Neural cell (in vitro differentiated cells): ENCODE data around the gene ANO4. TPM values are rescaled to one million over a fixed set of nuclear protein-coding genes. Genes with fewer than 3 reads are reported as not detected.
"Not testable (repeated sequence)": the region's sequence is repeated elsewhere in the genome, so short reads cannot be mapped to it uniquely, and the experiment has no call there.

Experiments used
- H2AFZ ChIP-seq: fragments of 200-600, 300-800 bp; sonication (generic), shearing (Covaris generic); 2 replicates; pipeline ENCODE4 v1.6.0; 2014; ENCODE audit warnings: low read depth, mild to moderate bottlenecking, antibody characterized with exemption, low read length, moderate library complexity
- H3F3A ChIP-seq: fragments of 200-600 bp; shearing (Covaris generic); 2 replicates; pipeline ENCODE4 v1.6.1; 2016; ENCODE audit warnings: mild to moderate bottlenecking, moderate library complexity, mixed read lengths, antibody characterized with exemption, low read length; ENCODE audit not compliant: insufficient read depth, poor library complexity, severe bottlenecking
- H3K27ac ChIP-seq: fragments of 200-600, 300-800 bp; sonication (generic), shearing (Covaris generic); 2 replicates; pipeline ENCODE4 v1.5.1; 2014; ENCODE audit warnings: mild to moderate bottlenecking, low read length, moderate library complexity
- H3K27me3 ChIP-seq: fragments of 300-800, 200-600 bp; sonication (generic), shearing (Covaris generic); 2 replicates; pipeline ENCODE4 v1.6.0; 2014; ENCODE audit warnings: mild to moderate bottlenecking, low read depth, low read length, moderate library complexity; ENCODE audit not compliant: insufficient read depth
- H3K36me3 ChIP-seq: fragments of 300-800, 200-600 bp; sonication (generic), shearing (Covaris generic); 2 replicates; pipeline ENCODE4 v1.5.1; 2014; ENCODE audit warnings: mild to moderate bottlenecking, antibody characterized with exemption, low read length, moderate library complexity; ENCODE audit not compliant: insufficient read depth
- H3K4me2 ChIP-seq: fragments of 300-800, 200-600 bp; sonication (generic), shearing (Covaris generic); 2 replicates; pipeline ENCODE4 v1.6.0; 2014; ENCODE audit warnings: mild to moderate bottlenecking, low read length
- H3K4me3 ChIP-seq: fragments of 300-800, 200-600 bp; sonication (generic), shearing (Covaris generic); 2 replicates; pipeline ENCODE4 v1.5.1; 2014; ENCODE audit warnings: mild to moderate bottlenecking, low read length, moderate library complexity
- H3K79me2 ChIP-seq: fragments of 200-600 bp; shearing (Covaris generic); replicated peaks from 2 replicates; pipeline ENCODE4 v1.6.0; 2014; ENCODE audit warnings: mild to moderate bottlenecking, low read length, moderate library complexity; ENCODE audit not compliant: insufficient read depth
- H3K9ac ChIP-seq: fragments of 300-800, 200-600 bp; sonication (generic), shearing (Covaris generic); 2 replicates; pipeline ENCODE4 v1.6.1; 2016; ENCODE audit warnings: mild to moderate bottlenecking, low read length, mixed read lengths
- H3K9me2 ChIP-seq: fragments of 200-600 bp; shearing (Covaris generic); 2 replicates; pipeline ENCODE4 v1.6.1; 2016; ENCODE audit warnings: mild to moderate bottlenecking, low read length, mixed read lengths; ENCODE audit not compliant: insufficient read depth
- H3K9me3 ChIP-seq: fragments of 200-600, 300-800 bp; sonication (generic), shearing (Covaris generic); 2 replicates; pipeline ENCODE4 v1.6.1; 2016; ENCODE audit warnings: mild to moderate bottlenecking, mixed run types, low read length, moderate library complexity, mixed read lengths
- H4K20me1 ChIP-seq: fragments of 200-600 bp; shearing (Covaris generic); 2 replicates; pipeline ENCODE4 v1.6.1; 2016; ENCODE audit warnings: mild to moderate bottlenecking, mixed run types; ENCODE audit not compliant: insufficient read depth
- EP300 ChIP-seq: fragments of 450-650 bp; conservative IDR thresholded peaks from 2 replicates; pipeline ENCODE4 v1.6.1; 2014; ENCODE audit warnings: antibody characterized with exemption, mild to moderate bottlenecking, moderate library complexity; ENCODE audit not compliant: poor library complexity, severe bottlenecking
- EZH2 ChIP-seq: fragments of 200-600, 300-800 bp; shearing (Covaris generic), sonication (generic); IDR thresholded peaks from 2 replicates; pipeline ENCODE4 v1.6.1; 2014; ENCODE audit warnings: antibody characterized with exemption, low read length, borderline replicate concordance, mild to moderate bottlenecking; ENCODE audit not compliant: insufficient read depth, poor library complexity, severe bottlenecking
- MXI1 ChIP-seq: fragments of 450-650 bp; conservative IDR thresholded peaks from 2 replicates; pipeline ENCODE4 v1.6.1; 2014; ENCODE audit warnings: antibody characterized with exemption, mild to moderate bottlenecking; ENCODE audit not compliant: poor library complexity, severe bottlenecking
- RAD21 ChIP-seq: fragments of 450-650 bp; conservative IDR thresholded peaks from 2 replicates; pipeline ENCODE4 v1.6.1; 2014; ENCODE audit warnings: antibody characterized with exemption, mild to moderate bottlenecking, moderate library complexity
- REST ChIP-seq: IDR thresholded peaks from 2 replicates; pipeline ENCODE4 v1.6.1; 2012; ENCODE audit warnings: borderline replicate concordance
- TAF1 ChIP-seq: IDR thresholded peaks from 2 replicates; pipeline ENCODE4 v1.6.1; 2012; ENCODE audit warnings: low read depth
- polyA plus RNA-seq: library from polyadenylated mRNA; depleted of rRNA; stranded (reverse); fragments of >200 nt; gene quantifications from 2 replicates; pipeline ENCODE4 v1.2.3, GENCODE V29; 2014

ANO4 gene
- polyA plus RNA-seq, 1 donor from 2014 or later, result 11.1 TPM

- no peak overlapping the region for H3K4me3 ChIP-seq
- no peaks in the 10 kb centered on the region for H3K36me3 ChIP-seq
- no peaks in the 10 kb centered on the region for H4K20me1 ChIP-seq
- H3K9me3 ChIP-seq, result no peaks in the 10 kb centered on the region
- no peaks in the 10 kb centered on the region for H3F3A ChIP-seq
- H3K27ac ChIP-seq, result no peak overlapping the region
- H3K27me3 ChIP-seq, result no peaks in the 10 kb centered on the region
- H3K79me2 ChIP-seq, result no peaks in the 10 kb centered on the region
- TF ChIP-seq REST (no peak), EP300 (no peak), TAF1 (no peak), EZH2 (no peak), MXI1 (no peak), RAD21 (no peak)
- H3K9ac ChIP-seq, result no peak overlapping the region
- H3K4me2 ChIP-seq, result no peak overlapping the region
- H3K9me2 ChIP-seq, result no peaks in the 10 kb centered on the region
- H2AFZ ChIP-seq, result no peak overlapping the region
These were observed 333.1 kb downstream of the ANO4 start for GRCh38 chr12:101127521-101128219.

- H2AFZ ChIP-seq, H3K4me2 ChIP-seq, H3K79me2 ChIP-seq: not testable (repeated sequence)
These were observed 351.3 kb downstream of the ANO4 start for GRCh38 chr12:101145777-101146431.

DNA sequence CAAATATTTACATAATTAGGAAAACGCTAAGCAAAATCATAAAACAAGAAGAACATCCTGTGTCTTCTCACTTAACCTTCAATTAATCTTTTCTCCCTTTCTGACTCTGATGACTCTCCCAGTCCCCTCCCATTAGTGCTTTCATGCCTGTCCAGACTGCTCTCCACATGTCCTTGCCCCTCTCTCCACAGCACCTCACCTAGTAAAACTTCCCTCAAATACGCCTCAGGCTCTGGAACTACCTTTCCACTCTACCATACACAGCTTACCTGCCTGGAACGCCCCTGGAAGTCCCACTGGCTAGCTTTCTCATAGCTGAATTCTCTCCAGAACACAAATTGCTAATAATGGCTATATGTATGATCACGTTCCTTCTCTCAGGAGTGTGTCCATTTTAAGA lies 370.7 kb downstream of the ANO4 start:
- Histone ChIP-seq H3K27me3 (no peaks in the 10 kb centered on the region), H3K9me2 (no peaks in the 10 kb centered on the region), H3K9me3 (no peaks in the 10 kb centered on the region), H3K27ac (no peak overlapping the region), H3K36me3 (no peaks in the 10 kb centered on the region), H3K4me2 (no peak overlapping the region), H3K9ac (no peak overlapping the region), H3K79me2 (no peaks in the 10 kb centered on the region), H3F3A (no peaks in the 10 kb centered on the region), H2AFZ (no peak overlapping the region), H4K20me1 (no peaks in the 10 kb centered on the region), H3K4me3 (no peak overlapping the region)
- no peak for TF ChIP-seq RAD21

More at GRCh38 chr12:101145777-101146431, 351.3 kb downstream of the ANO4 start:
- not testable (repeated sequence) for H3K36me3 ChIP-seq, H3K9ac ChIP-seq, H3F3A ChIP-seq, H3K9me3 ChIP-seq, H3K4me3 ChIP-seq, H3K9me2 ChIP-seq, H3K27ac ChIP-seq, H4K20me1 ChIP-seq, H3K27me3 ChIP-seq
